ENCODE results near the gene ARF1. TPM values are rescaled to one million over a fixed set of nuclear protein-coding genes. Genes with fewer than 3 reads are reported as not detected.
"Not testable (repeated sequence)": the region's sequence is repeated elsewhere in the genome, so short reads cannot be mapped to it uniquely, and the experiment has no call there.

Gene ARF1
- polyA plus RNA-seq, 3 donors, result 289 to 357 (median 319) TPM

DNA sequence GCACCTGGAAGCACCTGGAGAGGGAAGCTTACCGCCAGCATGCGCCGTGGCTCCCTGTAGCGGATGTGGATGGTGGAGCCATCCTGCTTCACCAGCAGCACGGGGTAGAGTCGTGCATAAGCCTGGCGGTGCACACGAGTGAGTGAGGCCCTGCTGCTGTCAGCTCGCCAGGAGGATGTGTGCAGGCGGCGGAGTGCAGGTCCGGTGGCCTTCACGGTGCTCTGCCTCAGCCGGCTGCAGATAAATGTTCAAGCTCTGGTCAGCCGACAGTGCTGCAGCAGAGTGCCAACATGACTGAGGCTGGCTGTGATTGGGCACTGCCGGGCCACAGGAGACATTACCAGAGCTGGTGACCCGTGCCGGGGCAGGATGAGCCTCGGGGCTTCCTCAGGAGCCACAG lies 25.1 kb downstream of the ARF1 start:
- WGBS, 3 donors, result 84 to 89% (median 86%) methylated on average over 19 of the region's 19 CpGs
- H3K27ac ChIP-seq (ENCODE audit: low read depth, low read length), result no peak overlapping the region

DNA sequence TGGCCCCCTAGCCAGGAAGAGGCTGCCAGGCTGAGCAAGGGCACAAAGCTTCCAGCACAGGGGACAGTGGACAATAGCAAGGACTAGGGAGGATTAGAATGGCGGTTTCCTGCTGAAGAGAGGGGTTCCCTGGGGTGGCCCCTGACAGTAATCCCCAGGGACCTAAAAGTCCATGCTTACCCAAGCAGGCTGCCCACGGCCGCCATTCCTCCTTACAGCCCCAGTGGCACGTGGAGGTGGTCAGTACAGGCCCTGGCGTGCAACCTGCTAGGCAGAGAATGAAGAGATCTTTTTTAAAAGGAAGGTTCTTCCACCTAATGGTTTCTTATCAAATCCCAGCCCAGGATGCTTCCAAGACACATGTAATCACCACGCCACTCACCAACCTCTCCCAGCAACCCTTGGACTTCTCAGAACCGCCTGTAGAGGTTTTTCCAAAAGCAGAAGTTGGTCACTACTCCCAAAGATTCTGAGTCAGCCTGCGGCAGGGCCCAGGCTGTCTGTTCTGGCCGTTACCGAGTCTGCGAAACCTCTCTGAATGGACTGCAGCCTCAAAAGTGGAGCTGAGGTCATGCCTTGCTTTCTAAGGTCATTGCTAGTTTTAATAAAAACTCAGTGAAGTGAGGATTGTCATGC lies 25.7 kb downstream of the ARF1 start:
- WGBS, 3 donors, result 72 to 78% (median 74%) methylated on average over 11 of the region's 11 CpGs
- no peak overlapping the region for H3K27ac ChIP-seq (ENCODE audit: low read depth, low read length)

DNA sequence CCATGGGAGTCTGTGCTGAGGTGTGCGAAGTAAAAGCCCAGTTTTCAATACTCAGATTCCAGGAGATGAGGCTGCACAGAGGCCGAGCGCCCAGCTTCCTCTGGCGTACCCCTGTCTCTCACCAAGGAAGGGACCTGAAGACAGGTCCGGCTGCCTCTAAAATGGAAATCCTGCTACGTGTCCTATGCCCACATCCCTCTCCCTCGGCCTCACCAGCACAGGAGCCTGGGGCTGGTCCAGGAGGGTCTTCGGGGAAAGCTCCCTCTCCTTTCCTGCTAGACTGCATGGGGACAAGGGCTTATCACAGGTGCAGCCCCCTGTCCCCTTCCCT lies 26.2 kb downstream of the ARF1 start:
- no peak overlapping the region for H3K27ac ChIP-seq (ENCODE audit: low read depth, low read length)
- 3 to 7% (median 4%) methylated on average over 8 of the region's 8 CpGs for WGBS, 3 donors

DNA sequence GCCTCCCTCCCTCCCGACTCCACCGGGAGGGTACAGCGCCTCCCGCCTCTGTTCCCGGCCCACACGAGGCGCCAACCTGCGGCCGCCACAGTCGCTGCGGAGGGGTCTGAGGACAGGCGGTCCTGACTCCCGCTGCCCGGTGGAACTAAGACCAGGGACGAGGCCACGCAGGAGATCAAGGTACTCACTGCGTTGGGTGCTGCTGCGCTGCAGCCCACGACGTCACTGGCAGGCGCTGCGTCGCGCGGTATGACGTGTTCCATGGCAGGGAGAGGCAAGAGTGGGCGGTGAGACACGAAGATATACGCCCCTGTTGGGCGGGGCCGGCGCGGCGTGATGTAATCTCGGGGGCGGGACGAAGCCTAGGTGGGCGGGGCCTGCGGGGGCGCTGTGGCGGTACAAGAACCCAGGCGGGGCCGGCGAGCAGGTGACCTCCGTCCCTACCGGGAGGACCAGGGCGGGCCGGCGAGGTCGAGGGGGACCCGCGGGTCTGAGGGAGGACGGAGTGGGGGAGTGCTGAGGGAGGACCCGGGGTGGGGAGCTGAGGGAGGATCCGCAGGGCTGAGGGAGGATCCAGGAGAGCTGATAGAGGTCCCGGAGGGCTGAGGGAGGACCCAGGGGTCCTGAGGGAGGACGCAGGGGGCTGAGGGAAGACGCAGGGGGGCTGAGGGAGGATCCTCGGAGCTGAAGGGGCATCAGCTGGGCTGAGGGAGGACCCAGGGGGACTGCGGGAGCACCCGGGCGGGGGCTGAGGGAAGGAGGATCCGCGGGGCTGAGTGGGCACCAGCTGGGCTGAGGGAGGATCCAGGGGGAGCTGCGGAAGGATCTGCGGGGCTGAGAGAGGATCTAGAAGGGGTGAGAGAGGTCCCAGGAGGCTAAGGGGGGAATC lies 26.8 kb downstream of the ARF1 start, which contains the start of gene MRPL55:
Gene MRPL55 (minus strand): TSS at position 227 of the 889 bp plus-strand sequence. CDS start 1,039 bp downstream, outside the sequence.
- H3K27ac ChIP-seq (ENCODE audit: low read depth, low read length), result no peak within 1 kb of the TSS
- 0 to 1% (median 0%) methylated on average over 62 to 66 of the region's 66 CpGs for WGBS, 3 donors

DNA sequence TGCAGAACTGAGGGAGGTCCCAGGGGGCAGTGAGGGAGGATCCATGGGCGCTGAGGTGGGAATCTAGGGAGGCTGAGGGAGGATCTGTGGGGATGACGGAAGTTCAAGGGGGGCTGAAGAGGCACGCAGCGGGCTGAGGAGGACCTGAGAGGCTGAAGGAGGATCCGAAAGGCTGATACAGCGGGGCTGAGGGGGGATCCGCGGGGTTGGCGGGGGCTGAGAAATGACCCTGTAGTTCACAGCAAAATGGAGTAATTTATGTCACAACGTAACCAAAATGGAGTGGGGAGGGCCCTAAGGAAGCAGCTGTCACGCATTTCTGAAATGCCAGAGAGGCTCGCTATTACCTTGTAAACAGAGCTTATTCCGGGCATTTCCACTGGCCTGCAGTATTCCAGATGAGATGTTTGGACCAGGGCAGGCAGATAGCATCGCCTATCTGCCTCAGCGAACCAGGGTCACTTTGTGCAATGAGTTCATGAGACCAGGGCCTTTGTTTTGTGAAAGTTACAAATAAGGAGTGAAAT lies 27.5 kb downstream of the ARF1 start:
- 23 to 29% (median 27%) methylated on average over 15 of the region's 15 CpGs for WGBS, 3 donors
- H3K27ac ChIP-seq (ENCODE audit: low read depth, low read length), result no peak overlapping the region

DNA sequence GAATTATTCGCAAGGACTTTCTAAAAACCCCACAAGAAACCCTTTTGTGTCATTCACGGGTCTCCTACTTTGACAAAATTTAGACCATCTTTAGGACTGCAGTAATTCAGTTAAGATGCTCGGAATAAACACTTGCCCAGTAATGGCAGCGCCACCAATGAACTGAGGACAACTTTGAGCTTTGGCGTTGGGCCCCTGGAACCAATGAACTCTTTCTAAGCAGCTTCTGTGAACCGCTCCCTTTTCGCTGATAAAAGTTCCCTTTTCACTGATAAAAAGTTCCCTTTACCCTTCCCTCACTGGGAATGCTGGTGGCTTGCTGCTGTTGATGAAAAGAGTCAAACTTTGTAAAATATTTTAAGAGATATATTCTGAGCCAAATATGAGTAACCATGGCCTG lies 28.0 kb downstream of the ARF1 start:
- 78 to 92% (median 81%) methylated on average over 7 of the region's 7 CpGs for WGBS, 3 donors
- no peak overlapping the region for H3K27ac ChIP-seq (ENCODE audit: low read depth, low read length)

DNA sequence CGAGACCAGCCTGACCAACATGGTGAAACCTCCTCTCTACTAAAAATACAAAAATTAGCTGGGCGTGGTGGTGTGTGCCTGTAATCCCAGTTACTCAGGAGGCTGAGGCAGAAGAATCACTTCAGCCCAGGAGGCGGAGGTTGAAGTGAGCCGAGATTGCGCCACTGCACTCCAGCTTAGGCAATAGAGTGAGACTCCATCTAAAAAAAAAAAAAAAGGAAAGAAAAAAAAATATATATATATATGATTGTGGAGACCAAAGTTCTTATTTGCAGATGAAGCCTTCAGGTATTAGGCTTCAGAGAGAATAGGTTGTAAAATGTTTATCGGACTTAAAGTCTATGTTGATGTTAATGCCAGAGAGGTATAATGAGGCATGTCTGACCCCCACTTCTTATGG lies 28.8 kb downstream of the ARF1 start:
- 84 to 93% (median 89%) methylated on average over 5 to 6 of the region's 6 CpGs for WGBS, 3 donors

DNA sequence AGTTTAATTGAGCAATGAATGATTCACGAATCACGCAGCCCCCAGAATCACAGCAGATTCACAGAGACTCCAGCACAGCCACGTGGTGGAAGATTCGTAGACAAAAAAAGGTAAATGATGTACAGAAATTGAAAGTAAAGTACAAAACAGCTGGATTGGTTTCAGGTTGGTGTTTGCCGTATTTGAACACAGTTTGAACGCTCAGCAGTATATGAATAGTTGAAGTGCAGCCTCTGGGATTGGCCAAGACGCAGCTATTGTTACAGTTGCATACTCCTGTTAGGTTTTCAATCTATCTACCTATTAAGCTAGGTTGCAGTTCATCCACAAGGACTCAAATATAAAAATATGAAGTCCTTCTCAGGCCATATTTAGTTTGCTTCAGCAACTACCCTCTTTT lies 29.7 kb downstream of the ARF1 start:
- 91 to 93% (median 92%) methylated on average over 7 of the region's 7 CpGs for WGBS, 3 donors
- no peak overlapping the region for H3K27ac ChIP-seq (ENCODE audit: low read depth, low read length)

More for the DNA sequence above, 28.8 kb downstream of the ARF1 start:
- H3K27ac ChIP-seq (ENCODE audit: low read depth, low read length), result not testable (repeated sequence)

DNA sequence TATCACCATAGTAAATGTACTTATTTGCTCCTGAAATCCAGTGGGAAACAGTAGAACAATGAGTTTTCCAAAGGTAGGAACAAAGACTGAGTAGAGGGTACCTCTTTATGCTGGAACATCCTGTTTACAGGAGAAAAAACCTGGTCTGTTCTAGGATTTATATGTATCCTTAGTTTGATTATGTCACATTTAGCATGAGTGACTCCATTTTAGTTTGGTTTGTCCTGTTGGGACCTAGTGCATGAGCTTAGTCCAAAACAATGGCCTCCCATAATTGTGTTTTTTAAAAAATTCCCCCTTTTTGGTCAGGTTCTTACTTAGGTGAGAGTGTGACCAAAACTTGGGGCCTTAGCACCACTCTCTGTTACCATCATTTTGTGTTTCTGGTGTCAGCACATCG lies 30.1 kb downstream of the ARF1 start:
- no peak overlapping the region for H3K27ac ChIP-seq (ENCODE audit: low read depth, low read length)
- 75 to 84% (median 82%) methylated on average over 1 of the region's 1 CpG for WGBS, 3 donors

DNA sequence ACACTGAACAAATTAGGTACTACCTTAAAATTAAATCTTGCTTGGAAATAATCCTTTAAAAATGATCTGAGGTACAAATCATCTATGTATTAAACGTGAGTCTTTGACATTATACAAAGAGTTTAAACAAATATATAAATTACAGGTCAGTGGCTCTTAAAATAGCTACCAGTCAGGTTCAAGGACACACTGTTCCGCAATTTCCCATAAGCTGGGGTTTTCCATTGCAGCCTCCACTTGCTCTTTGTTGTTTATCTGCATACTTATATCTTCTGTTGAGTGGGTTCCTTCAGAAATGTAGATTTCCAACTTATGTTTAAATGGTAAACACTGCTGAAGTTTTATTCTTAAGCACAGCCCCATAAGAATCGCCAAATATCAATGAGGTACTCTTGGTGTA lies 32.3 kb downstream of the ARF1 start:
- 31 to 85% (median 81%) methylated on average over 3 of the region's 3 CpGs for whole genome bisulfite sequencing, 3 donors
- H3K27ac ChIP-seq (ENCODE audit: low read depth, low read length), result no peak overlapping the region

DNA sequence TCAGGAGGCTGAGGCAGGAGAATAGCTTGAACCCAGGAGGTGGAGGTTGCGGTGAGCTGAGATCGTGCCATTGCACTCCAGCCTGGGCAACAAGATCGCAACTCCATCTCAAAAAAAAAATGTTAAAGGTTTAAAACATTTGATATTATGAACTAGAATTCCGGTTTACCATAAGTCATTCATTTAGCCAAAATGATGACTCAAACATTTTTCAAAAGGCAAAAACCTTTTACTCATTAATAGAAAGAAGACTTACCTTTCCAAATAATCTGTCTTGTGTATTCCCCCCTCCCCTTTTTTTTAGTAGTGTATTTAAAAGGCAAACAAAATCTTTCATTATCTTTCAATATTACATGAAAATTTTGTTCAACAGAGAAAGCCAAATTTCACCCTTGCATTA lies 34.8 kb downstream of the ARF1 start:
- WGBS, 3 donors, result 96 to 99% (median 97%) methylated on average over 4 of the region's 4 CpGs
- no peak overlapping the region for H3K27ac ChIP-seq (ENCODE audit: low read depth, low read length)

DNA sequence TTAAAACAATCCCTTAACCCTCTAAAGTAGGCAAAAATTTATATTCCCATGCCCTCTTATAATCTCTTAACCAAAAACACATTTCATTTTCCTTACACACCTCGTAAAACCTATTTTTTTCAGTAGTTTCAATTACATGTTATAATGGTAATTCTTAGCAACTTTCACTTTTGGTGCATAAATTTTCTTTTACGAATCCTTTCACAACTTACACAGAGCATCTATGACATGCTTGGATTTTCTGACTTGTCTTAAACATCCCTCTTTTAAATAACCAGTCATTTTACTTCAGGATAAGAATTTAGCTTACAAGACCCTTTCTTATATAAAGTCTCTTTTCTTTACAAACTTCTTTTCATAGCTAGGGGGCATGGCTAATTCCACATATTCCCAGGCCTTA lies 35.5 kb downstream of the ARF1 start:
- no peak overlapping the region for H3K27ac ChIP-seq (ENCODE audit: low read depth, low read length)
- whole genome bisulfite sequencing, 3 donors, result 81 to 88% (median 86%) methylated on average over 2 of the region's 2 CpGs

DNA sequence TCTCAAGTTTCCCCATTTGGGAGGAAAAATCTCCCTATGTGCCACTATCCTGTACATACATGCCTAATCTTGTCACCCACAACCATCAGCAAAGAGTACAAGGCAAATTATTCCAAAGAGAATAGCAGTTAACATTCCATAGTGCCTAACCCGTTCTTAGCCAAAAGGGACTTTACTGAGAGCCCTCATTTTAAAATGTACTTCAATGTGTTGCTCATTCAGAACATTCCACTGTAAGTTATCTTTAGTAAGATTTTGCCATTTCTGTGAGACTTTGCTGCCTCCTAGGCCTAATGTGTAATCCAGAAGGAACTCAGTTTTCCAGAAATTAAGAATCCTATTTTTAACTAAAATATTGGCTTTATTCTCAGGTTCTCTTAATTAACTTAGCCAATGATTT lies 37.8 kb downstream of the ARF1 start:
- 60 to 77% (median 73%) methylated on average over 1 of the region's 1 CpG for WGBS, 3 donors
- no peak overlapping the region for H3K27ac ChIP-seq (ENCODE audit: low read depth, low read length)

DNA sequence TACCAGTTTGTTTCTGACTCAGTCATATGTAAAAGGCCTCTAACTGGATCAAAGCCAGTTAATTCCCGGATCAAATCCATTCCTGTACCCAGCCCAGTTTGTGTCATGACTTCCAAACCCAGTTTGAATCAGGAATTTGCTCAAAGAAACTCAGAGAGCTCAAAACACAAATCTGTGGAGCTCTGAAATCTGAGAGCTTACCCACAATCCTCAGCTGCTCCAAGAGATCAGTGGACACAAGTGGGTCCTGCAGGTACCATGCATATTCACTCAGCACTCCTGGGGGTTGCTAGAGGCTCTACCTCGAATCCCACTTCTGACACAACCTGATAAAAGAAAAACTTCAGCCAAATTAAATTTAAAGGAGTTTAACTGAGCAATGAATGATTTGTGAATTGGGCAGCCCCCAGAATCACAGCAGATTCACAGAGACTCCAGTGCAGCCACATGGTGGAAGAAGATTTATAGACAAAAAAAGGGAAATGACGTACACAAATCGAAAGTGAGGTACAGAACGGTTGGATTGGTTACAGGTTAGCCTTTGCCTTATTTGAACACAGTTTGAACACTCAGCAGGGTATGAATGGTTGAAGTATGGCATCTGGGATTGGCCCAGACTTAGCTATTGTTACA lies 38.5 kb downstream of the ARF1 start:
- 57 to 76% (median 63%) methylated on average over 5 of the region's 5 CpGs for WGBS, 3 donors

DNA sequence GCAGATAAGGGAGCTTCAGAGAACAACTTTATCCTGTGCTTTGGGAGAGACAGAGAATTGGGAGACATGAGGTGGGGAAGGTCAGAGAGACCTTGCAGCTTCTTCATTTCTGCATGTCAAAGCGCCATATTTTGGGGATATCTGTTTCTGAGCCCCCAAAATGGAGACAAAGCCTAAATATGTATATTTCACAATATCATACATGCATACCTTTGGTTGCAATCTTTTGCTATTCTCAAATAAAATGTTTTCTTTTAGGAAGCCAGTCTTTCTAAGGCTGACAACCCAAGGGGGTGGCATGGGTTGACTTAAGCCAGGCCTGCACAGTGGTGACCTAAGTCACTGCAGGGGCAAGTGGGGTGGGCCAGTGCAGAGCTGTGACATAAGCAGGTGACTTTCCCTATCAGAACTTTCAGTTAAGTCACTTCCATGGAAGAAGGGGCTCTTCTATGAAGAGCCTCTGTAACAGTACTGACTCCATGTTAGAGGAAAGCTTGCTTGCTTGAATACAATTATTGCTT lies 40.5 kb downstream of the ARF1 start:
- 77 to 82% (median 79%) methylated on average over 1 of the region's 1 CpG for WGBS, 3 donors
- no peak overlapping the region for H3K27ac ChIP-seq (ENCODE audit: low read depth, low read length)

More for the DNA sequence above, 38.5 kb downstream of the ARF1 start:
- H3K27ac ChIP-seq (ENCODE audit: low read depth, low read length), result no peak overlapping the region

DNA sequence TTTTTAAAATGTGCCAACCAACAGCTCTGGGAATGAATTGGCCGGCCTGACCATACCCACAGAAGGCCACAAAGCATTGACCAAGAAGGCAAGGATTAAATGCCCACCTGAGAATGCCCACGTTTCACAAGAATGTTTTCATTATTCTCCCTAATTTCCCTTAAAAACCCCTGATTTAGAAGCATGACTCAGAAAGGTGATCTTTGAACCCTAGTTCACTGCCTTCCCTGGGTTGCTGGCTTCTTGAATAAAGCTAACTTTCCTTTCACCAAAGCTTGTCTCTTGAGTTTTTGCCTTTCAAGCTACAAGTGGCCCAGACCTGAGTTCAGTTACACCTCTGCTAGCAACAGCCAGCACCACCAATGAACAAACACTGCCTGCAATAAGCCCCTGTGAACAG lies 41.0 kb downstream of the ARF1 start:
- WGBS, 3 donors, result 69 to 75% (median 74%) methylated on average over 2 of the region's 2 CpGs
- H3K27ac ChIP-seq (ENCODE audit: low read depth, low read length), result no peak overlapping the region

DNA sequence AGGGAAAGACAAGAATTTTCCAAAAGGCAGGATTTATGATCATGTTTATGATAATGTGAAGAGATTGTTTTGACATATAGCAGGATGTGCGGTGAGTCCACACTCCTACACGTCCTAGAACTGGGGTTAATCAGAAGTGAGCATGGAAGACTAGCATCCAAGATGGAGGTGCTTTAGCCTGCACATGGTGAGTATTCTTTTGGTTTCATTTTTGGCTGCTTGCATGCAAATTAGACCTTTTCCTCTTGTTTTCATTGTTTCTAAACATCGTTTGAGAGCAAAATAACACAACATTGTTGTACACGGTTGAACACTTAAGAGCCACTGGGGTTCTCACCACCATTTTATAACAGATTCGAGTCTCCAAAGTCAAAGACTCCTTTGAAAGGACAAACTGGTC lies 42.7 kb downstream of the ARF1 start:
- WGBS, 3 donors, result 66 to 80% (median 78%) methylated on average over 5 of the region's 5 CpGs

DNA sequence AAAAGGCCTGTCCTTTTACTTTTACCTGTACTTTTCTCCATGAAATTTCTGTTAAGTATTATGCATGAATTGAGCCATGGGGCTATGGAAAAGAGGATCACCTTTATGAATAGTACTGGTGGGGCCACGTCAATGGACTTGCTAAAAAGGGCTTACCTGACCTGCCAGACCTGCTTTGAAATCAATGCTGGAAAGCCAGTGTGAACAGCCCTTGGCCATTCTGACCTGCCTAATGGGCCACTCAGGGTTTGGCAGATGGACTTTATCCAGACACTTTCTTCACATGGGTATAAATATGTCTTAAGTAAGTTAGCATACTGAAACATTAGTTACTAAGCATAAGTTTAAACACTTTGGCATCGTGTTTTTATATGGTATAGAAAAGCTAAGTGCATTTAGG lies 49.3 kb downstream of the ARF1 start:
- WGBS, 3 donors, result 75 to 94% (median 92%) methylated on average over 2 of the region's 2 CpGs
- H3K27ac ChIP-seq (ENCODE audit: low read depth, low read length), result no peak overlapping the region

More for the DNA sequence above, 42.7 kb downstream of the ARF1 start:
- H3K27ac ChIP-seq (ENCODE audit: low read depth, low read length), result no peak overlapping the region

DNA sequence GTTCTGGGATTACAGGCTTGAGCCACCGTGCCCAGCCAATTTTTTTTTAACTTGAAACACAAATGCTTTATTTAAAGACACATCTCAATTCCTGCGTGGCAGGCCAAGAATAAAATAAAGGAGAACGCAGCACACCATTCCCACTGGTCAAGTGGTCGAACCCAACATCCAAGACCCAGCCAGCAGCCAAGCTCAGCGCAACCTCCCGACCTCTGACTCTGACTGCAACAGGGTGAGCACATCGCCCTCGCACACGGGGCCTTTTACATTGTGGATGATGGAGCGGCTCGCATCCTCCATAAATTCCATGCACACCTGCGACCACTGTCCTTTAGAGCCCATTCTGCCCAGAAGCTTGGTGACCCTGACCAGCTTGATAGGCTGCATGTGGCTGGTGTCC lies 52.1 kb downstream of the ARF1 start:
- 85 to 89% (median 86%) methylated on average over 12 of the region's 12 CpGs for WGBS, 3 donors
- H3K27ac ChIP-seq (ENCODE audit: low read depth, low read length), result no peak overlapping the region

Data from adipose tissue (tissue), 3 donors.